ENCODE data around the gene THOC6. TPM values are rescaled to one million over a fixed set of nuclear protein-coding genes. Genes with fewer than 3 reads are reported as not detected.

Gene THOC6
- total RNA-seq, 4 donors from 2014 or later, result 16.5 to 19.1 (median 17.6) TPM

DNA sequence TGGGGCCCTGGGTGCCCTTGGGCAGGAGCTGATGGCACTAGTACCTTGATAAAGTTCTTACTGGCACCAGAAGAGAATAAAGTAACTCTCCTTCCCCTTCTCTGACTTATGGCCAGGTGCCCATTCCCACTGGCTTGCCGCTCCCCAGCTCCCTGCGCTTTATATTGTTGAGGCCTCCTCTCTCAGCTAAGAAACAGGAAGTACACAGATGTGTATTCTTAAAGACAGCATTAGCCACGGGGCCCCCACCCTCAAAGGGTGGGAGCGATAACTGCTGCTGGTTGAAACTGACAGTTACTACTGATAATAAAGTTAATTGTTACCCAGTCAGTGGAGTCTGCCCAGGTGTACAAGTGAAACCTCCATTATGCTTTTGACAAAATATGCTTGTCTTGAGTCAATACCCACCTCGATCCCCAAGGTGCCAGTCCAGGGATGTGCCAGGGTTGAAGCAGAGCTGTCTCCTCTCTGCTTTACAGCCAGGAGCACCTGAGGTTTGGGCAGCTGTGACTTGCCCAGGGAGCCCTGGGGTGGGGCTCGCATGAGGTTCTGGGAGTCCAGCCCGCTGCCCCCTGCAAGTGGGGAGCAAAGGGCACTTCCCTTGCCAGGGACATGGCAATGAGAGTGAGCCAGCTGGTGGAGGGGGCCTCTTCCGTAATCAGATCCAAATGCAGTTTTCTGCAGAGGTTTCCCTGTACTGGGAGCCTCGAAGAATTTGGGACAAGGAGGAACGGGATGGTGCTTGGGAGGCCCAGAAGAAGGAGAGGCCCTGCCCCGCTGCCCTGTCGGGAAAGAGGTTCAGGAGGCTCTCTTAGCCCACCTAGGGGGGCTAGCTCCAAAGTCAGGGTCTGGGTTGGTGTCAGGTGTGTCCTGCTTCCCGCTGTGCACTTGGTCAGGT lies 16.5 kb upstream of the THOC6 start:
- H3K9me3 ChIP-seq, result no peaks in the 10 kb centered on the region
- H3K4me1 ChIP-seq, result peaks cover 9 to 13% of the 10 kb centered on the region in 2 donors
- TF ChIP-seq, protein P1, sequence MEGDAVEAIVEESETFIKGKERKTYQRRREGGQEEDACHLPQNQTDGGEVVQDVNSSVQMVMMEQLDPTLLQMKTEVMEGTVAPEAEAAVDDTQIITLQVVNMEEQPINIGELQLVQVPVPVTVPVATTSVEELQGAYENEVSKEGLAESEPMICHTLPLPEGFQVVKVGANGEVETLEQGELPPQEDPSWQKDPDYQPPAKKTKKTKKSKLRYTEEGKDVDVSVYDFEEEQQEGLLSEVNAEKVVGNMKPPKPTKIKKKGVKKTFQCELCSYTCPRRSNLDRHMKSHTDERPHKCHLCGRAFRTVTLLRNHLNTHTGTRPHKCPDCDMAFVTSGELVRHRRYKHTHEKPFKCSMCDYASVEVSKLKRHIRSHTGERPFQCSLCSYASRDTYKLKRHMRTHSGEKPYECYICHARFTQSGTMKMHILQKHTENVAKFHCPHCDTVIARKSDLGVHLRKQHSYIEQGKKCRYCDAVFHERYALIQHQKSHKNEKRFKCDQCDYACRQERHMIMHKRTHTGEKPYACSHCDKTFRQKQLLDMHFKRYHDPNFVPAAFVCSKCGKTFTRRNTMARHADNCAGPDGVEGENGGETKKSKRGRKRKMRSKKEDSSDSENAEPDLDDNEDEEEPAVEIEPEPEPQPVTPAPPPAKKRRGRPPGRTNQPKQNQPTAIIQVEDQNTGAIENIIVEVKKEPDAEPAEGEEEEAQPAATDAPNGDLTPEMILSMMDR (IDR thresholded peaks at IDR 0.05), result no peak
- no peak for TF ChIP-seq POLR2A (IDR thresholded peaks at IDR 0.05)
- no peak overlapping the region for H3K4me3 ChIP-seq (replicated peaks in 1 of 3)
- intact Hi-C loops (cut with DNase I), result no loop called here
- no peaks in the 10 kb centered on the region for H3K27me3 ChIP-seq
- H3K27ac ChIP-seq, result no peak overlapping the region
- WGBS, 2 donors, result 75 to 76% methylated on average over 13 of the region's 13 CpGs
- H3K36me3 ChIP-seq, result no peaks in the 10 kb centered on the region
- DNase-seq, result no peak

DNA sequence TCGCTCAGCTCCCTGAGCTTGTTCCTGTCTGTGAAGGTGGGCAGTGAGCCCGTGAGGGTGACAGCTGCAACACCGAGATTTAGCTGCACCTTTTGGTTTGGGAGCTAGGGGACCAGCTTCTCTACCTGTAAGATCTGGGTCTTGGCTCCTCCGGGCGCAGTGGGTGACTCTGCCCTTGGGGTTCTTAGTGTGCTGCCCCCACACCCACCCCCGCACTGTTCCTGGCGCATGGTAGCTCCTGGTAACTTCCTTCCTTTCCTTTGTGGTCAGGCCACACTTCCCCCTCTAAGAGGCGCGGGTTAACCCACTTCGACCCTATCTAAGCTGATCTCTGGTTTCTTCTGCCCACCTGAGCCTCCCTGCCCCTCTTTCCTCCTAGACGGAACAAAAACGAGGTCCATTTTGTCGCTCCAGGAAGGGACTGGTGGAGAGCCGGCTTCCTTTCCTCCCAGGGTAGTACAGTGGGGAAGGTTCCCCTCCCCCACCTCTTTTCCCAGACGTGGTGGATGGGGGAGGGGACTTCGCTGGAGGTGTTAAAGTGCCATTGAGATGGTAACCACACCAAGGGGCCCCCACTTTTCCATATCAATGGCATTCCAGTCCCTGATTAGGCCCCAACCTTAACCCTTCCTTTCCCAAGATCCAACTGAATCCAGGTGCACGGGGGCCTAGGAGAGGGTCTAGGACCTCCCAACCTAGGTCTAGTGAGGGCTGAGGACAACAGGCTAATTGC lies 15.7 kb upstream of the THOC6 start:
- Histone ChIP-seq H3K4me3 (replicated peaks in 1 of 3) (no peak overlapping the region), H3K27ac (no peak overlapping the region), H3K4me1 (peaks cover 9 to 20% of the 10 kb centered on the region in 2 donors), H3K36me3 (no peaks in the 10 kb centered on the region), H3K9me3 (no peaks in the 10 kb centered on the region), H3K27me3 (no peaks in the 10 kb centered on the region)
- WGBS, 2 donors, result 30 to 45% methylated on average over 17 of the region's 17 CpGs
- no peak for DNase-seq
- TF ChIP-seq POLR2A (IDR thresholded peaks at IDR 0.05), result no peak
- TF ChIP-seq, protein P1 (IDR thresholded peaks at IDR 0.05), result no peak
- intact Hi-C loops (cut with DNase I), result no loop called here

DNA sequence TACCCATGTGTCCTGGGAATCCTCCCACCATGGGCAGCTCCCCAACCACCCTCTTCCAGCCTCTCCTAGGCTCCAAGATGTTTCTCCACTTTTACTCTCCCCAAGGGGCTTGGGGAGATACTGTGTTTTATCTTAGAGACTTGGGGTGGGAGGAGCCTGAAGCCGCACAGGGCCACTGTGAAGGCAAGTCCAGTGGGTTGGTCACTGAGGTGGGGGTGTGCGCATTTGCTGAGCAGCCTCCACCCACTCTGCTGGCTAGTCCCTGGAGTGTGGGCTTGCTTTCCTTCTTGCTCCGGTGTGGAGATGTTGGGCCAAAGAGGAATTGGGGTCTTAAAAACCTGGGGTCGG lies 15.2 kb upstream of the THOC6 start:
- WGBS, 2 donors, result 52 to 80% methylated on average over 4 of the region's 4 CpGs
- H3K9me3 ChIP-seq, result no peaks in the 10 kb centered on the region
- no peak for DNase-seq
- peaks cover 9 to 20% of the 10 kb centered on the region in 2 donors for H3K4me1 ChIP-seq
- no peaks in the 10 kb centered on the region for H3K27me3 ChIP-seq
- TF ChIP-seq, protein P1 (IDR thresholded peaks at IDR 0.05), result no peak
- no peak for TF ChIP-seq POLR2A (IDR thresholded peaks at IDR 0.05)
- no peak overlapping the region for H3K27ac ChIP-seq
- H3K36me3 ChIP-seq, result no peaks in the 10 kb centered on the region
- H3K4me3 ChIP-seq (replicated peaks in 1 of 3), result no peak overlapping the region
- intact Hi-C loops (cut with DNase I), result no loop called here

DNA sequence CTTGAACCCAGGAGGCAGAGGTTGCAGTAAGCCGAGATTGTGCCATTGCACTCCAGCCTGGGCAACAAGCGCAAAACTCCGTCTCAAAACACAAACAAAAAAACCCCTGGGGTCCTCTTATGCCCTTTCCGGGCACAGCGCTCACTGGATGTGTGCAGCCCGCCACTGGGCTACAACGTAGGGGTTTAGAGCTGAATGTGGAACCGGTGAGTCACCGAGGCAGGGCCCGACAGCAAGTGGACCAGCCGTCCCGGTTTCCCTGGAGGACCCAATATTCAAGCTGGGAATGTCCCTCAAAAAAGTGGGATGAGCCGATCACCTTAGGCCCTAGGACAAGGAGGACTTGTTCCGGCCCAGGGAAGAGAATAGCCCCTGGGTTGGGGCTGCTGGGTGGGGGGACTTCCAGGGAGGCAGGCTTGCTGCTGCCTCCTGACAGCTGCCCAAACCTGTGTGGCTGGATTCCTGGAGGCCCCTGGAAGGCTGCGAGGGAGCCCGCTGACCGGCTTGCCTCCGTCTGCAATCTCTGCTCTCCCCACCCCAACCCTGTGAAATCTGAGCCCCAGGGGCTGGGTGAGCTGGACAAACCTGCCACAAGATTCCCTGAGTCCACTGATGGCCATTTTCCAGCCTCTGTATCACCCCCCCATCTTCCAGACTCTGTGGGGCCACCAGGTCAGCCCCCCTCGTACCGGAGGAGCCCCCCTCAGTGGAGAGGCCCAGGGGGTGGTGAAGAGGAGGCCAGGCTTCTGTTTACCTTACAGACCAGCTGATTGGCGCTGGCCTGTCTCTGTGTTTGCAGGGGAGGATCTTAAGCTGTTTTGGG lies 14.1 kb upstream of the THOC6 start:
- 34 to 37% methylated on average over 15 to 20 of the region's 21 CpGs for whole genome bisulfite sequencing, 2 donors
- Histone ChIP-seq H3K9me3 (no peaks in the 10 kb centered on the region), H3K27ac (no peak overlapping the region), H3K4me1 (peaks cover 9 to 19% of the 10 kb centered on the region in 2 donors), H3K36me3 (no peaks in the 10 kb centered on the region), H3K4me3 (replicated peaks in 1 of 3) (no peak overlapping the region), H3K27me3 (no peaks in the 10 kb centered on the region)
- TF ChIP-seq, protein P1 (IDR thresholded peaks at IDR 0.05), result no peak
- TF ChIP-seq POLR2A (IDR thresholded peaks at IDR 0.05), result no peak
- intact Hi-C loops (cut with DNase I), result no loop called here
- DNase-seq, result peak; percentile 73 to 76

Measured in thyroid gland (tissue), 4 donors.